Astrocyte of the spinal cord (primary cell): ENCODE measurements around the gene MYO7B.

Experiments used
- DNase-seq: peaks from one replicate; pipeline ENCODE4 v3.0.0; 2011; ENCODE audit warnings: low read depth, low spot score
- H3K4me3 ChIP-seq: 2 replicates; pipeline ENCODE4 v1.5.1; 2011; ENCODE audit warnings: low read depth, mild to moderate bottlenecking, low read length, moderate library complexity
- in situ Hi-C: cut with HindIII; loops from 2 replicates; pipeline ENCODE4 v1.10.0; 2017; ENCODE audit warnings: low sequenced_read_pairs
- TF ChIP-seq, protein P1 (sequence below): IDR thresholded peaks from 2 replicates; pipeline ENCODE4 v1.5.1; 2012; ENCODE audit warnings: low read depth, mild to moderate bottlenecking, low read length, inconsistent platforms

MYO7B gene

DNA sequence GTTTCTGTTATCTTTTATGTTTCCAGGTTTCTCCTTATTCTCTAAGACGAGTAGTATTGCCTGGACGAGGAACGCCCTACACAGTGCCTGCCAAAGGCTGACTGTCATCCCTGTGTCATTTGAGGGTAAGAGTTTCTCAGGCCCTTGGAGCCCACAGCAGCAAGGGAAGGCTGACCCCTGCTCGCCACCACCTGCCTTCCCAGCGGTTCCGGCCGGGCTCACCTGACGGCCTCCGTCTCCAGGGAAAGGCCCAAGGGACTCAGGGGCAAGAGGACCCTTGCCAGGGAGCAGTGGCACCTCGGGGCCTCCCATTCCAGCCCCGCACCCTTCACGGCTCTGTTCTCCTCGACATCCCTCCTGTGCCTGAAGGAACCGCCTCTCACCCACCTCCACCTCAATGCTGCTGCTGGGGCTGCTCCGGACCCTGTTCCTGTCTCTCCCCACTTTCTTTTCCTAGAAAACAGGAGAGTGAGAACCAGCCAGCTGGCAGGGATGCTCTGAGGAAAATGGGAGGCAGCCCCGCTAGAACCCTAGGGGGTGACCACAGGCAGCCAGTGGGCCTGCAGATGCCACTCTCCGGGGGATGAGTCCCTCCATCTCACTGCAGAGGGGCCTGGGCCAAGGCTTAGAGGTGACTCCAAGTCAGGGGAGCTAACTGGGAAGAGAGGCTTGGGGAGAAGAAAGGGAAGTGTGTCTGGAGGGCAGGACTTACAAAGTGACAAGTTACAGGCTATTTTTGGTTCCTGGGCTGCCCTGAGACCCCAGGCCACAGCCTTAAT is 138.0 kb downstream of the MYO7B start:
- in situ Hi-C loops, result no loop called here
- TF ChIP-seq, protein P1, sequence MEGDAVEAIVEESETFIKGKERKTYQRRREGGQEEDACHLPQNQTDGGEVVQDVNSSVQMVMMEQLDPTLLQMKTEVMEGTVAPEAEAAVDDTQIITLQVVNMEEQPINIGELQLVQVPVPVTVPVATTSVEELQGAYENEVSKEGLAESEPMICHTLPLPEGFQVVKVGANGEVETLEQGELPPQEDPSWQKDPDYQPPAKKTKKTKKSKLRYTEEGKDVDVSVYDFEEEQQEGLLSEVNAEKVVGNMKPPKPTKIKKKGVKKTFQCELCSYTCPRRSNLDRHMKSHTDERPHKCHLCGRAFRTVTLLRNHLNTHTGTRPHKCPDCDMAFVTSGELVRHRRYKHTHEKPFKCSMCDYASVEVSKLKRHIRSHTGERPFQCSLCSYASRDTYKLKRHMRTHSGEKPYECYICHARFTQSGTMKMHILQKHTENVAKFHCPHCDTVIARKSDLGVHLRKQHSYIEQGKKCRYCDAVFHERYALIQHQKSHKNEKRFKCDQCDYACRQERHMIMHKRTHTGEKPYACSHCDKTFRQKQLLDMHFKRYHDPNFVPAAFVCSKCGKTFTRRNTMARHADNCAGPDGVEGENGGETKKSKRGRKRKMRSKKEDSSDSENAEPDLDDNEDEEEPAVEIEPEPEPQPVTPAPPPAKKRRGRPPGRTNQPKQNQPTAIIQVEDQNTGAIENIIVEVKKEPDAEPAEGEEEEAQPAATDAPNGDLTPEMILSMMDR, result no peak
- H3K4me3 ChIP-seq, result no peak overlapping the region
- no peak for DNase-seq

- TF ChIP-seq, protein P1, result no peak
- in situ Hi-C loops, result no loop called here
- H3K4me3 ChIP-seq, result peak overlapping the region; percentile 26
- DNase-seq, result no peak
Measured at GRCh38 chr2:127674241-127675209, 139.0 kb downstream of the MYO7B start.

DNA sequence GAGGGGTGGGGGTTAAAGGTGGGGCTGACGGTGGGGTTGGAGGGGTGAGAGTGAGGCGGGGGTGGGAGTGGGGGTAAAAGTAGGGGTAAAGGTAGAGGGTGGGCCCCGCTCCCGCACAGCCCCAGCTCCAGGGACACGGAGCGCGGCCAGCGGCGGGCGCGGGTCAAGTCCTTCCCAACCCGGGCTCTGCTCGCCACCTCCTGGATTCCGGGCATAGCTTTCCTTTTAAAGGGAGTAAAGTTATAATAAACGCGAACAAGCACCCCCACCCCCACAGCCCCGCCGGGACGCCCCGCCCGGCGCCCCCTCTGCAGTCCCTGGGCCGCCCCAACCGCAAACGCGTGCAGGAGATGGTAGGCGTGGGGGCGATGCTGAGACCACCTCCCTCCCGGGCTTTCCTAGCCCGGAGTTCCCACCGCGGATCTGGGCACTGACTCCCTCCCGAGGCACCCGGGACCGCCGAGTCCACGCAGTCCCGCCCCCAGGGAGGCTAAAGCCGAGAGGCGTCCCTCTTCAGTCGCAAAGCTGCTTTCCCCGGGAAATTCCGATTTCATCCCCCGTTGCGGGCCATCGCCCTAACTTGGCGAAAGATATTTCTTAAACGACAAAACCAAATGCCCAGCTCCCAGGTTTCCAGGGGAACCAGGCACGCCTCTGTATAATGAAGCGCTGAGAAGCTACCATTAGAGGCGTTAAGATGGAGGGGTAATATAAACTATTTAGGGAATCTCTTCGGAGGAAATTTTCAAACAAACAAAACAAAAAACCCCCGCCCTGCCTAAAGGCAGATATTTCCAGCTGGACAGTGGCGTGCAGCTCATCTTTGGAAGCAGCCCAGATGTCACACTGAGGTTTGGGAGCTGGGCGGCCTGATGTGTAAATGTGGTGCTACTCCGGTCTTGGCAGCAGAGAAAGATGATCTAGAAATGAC is 140.1 kb downstream of the MYO7B start, which contains the start of gene LIMS2:
TSS of gene LIMS2 (minus strand) at position 200 of the 931 bp plus-strand sequence. CDS start 506 bp downstream, outside the sequence.
- H3K4me3 ChIP-seq, result peak within 1 kb of the TSS; percentile 46
- no peak for DNase-seq
- in situ Hi-C loops, result no loop called here
- TF ChIP-seq, protein P1, result no peak

DNA sequence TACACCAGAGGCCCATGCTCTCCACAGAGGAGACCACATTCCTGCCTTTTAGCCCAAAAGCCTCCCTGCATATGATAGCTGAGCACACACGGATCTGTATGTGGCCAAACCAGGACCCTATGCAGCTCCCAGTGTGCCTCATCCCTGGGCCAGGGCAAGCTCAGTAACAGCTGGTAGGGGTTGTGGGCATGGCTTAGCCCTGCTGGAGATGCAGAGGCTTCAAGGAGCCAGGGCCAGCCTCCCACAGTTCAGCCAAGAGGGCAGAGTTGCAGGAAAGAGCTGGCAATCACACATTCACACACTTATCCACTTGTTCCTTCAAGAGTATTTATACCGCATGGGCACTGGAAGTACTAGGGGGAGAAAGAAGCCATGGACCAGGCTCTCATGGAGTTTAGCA is 141.4 kb downstream of the MYO7B start:
- TF ChIP-seq, protein P1, result no peak
- DNase-seq, result no peak

GRCh38 chr2:127678531-127678930 is 143.0 kb downstream of the MYO7B start:
- H3K4me3 ChIP-seq, result no peak overlapping the region
- TF ChIP-seq, protein P1, result no peak
- no peak for DNase-seq
- in situ Hi-C loops, result no loop called here

More for the DNA sequence above, 141.4 kb downstream of the MYO7B start:
- no peak overlapping the region for H3K4me3 ChIP-seq
- in situ Hi-C loops, result no loop called here
